ENCODE measurements around the gene FCHSD2. TPM values are rescaled to one million over a fixed set of nuclear protein-coding genes. Genes with fewer than 3 reads are reported as not detected.
A peak's percentile ranks its signal among the peaks of the same experiment; 100 is the strongest.

The FCHSD2 gene
- total and polyA plus RNA-seq, 9 of the 15 experiments (the other 6 are each of a cell fraction or from before 2014, with no cell fraction given), result 1.8 to 14.7 (median 6.4) TPM

GRCh38 chr11:72793425-72794367, 348.4 kb downstream of the FCHSD2 start, which contains the start of gene STARD10 (continued):
- TF ChIP-seq, protein P1, sequence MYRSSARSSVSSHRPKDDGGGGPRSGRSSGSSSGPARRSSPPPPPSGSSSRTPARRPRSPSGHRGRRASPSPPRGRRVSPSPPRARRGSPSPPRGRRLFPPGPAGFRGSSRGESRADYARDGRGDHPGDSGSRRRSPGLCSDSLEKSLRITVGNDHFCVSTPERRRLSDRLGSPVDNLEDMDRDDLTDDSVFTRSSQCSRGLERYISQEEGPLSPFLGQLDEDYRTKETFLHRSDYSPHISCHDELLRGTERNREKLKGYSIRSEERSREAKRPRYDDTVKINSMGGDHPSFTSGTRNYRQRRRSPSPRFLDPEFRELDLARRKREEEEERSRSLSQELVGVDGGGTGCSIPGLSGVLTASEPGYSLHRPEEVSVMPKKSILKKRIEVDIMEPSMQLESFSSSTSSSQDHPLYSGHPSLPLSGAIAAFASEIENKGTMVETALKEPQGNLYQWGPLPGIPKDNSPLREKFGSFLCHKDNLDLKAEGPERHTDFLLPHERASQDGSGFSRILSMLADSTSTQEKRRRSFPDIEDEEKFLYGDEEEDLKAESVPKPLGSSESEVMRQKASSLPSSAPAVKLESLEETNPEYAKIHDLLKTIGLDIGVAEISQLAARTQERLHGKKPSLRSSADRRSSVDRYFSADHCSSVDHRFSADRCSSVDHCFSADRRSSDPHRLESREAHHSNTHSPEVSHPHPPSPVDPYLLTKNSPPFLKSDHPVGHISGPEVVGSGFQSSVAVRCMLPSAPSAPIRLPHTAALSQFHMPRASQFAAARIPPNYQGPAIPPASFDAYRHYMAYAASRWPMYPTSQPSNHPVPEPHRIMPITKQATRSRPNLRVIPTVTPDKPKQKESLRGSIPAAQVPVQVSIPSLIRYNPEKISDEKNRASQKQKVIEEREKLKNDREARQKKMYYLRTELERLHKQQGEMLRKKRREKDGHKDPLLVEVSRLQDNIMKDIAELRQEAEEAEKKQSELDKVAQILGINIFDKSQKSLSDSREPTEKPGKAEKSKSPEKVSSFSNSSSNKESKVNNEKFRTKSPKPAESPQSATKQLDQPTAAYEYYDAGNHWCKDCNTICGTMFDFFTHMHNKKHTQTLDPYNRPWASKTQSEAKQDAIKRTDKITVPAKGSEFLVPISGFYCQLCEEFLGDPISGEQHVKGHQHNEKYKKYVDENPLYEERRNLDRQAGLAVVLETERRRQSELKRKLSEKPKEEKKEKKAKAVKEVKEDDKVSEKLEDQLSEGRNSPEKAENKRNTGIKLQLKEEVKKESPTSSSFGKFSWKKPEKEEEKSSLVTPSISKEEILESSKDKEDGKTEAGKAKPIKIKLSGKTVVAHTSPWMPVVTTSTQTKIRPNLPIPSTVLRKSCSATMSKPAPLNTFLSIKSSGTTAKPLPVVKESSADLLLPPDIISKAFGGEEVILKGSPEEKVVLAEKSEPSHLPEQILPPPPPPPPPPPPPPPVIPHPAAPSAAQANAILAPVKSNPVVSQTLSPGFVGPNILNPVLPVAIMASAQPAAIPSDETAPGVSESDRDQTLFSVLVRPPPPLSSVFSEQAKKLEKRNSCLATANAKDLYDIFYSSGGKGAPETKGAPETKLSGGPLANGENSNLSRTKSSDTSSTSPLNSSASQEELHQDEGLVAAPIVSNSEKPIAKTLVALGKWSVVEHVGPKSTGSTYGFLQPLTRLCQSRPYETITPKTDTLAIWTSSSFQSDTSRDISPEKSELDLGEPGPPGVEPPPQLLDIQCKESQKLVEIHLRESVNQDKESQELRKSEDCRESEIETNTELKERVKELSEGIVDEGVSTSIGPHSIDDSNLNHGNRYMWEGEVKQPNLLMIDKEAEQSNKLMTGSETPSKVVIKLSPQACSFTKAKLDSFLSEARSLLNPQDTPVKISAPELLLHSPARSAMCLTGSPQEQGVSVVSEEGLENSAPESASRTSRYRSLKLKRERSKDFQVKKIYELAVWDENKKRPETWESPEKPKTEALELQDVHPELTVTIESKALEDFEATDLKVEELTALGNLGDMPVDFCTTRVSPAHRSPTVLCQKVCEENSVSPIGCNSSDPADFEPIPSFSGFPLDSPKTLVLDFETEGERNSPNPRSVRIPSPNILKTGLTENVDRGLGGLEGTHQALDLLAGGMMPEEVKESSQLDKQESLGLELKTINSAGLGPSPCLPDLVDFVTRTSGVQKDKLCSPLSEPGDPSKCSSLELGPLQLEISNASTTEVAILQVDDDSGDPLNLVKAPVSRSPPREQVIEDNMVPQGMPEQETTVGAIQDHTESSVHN (IDR thresholded peaks at IDR 0.05; ENCODE audit: borderline replicate concordance in 1 of 2, low read depth in 1 of 2), result no peak
- TF ChIP-seq ZNF217 (CRISPR knock-in tag; IDR thresholded peaks at IDR 0.05) (no peak), SRF (CRISPR knock-in tag; IDR thresholded peaks at IDR 0.05) (peak in 1 of 2 experiments; percentile 51; a peak in 1 of 4 replicates), RBM15 (IDR thresholded peaks at IDR 0.05; ENCODE audit: insufficient read depth, low read length) (no peak), ZNF586 (CRISPR knock-in tag; conservative IDR thresholded peaks at IDR 0.05) (no peak), E2F5 (CRISPR knock-in tag; IDR thresholded peaks at IDR 0.05) (no peak), ZNF780A (CRISPR knock-in tag; IDR thresholded peaks at IDR 0.05) (no peak), ZNF263 (CRISPR knock-in tag; IDR thresholded peaks at IDR 0.05; ENCODE audit: borderline replicate concordance) (no peak; the same call in 1 of the 2 replicates), ZNF146 (CRISPR knock-in tag; IDR thresholded peaks at IDR 0.05; ENCODE audit: unreplicated experiment) (no peak), MXI1 (IDR thresholded peaks at IDR 0.05; ENCODE audit: low read depth, low read length) (peak; percentile 8; the same call in 1 of the 2 replicates), NEUROD1 (IDR thresholded peaks at IDR 0.05; ENCODE audit: borderline replicate concordance, low read depth, low read length, partially characterized antibody) (no peak), NR2C2 (CRISPR knock-in tag; IDR thresholded peaks at IDR 0.05) (no peak; the same call in 1 of the 2 replicates), NR2C2 (tag; IDR thresholded peaks at IDR 0.05) (peak; percentile 90), OTX1 (CRISPR knock-in tag; IDR thresholded peaks at IDR 0.05) (no peak)
- TF ChIP-seq, protein P2, sequence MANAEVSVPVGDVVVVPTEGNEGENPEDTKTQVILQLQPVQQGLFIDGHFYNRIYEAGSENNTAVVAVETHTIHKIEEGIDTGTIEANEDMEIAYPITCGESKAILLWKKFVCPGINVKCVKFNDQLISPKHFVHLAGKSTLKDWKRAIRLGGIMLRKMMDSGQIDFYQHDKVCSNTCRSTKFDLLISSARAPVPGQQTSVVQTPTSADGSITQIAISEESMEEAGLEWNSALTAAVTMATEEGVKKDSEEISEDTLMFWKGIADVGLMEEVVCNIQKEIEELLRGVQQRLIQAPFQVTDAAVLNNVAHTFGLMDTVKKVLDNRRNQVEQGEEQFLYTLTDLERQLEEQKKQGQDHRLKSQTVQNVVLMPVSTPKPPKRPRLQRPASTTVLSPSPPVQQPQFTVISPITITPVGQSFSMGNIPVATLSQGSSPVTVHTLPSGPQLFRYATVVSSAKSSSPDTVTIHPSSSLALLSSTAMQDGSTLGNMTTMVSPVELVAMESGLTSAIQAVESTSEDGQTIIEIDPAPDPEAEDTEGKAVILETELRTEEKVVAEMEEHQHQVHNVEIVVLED (CRISPR knock-in tag; IDR thresholded peaks at IDR 0.05), result peak; percentile 20; the same call in 1 of the 2 replicates

Measured in K562 (cell line).